Measurements from ENCODE around the gene BCL7C.

- TF ChIP-seq CREB5 (CRISPR knock-in tag; IDR thresholded peaks at IDR 0.05; ENCODE audit: low read depth) = no peak
- no peak for TF ChIP-seq TCF4 (CRISPR knock-in tag; IDR thresholded peaks at IDR 0.05; ENCODE audit: borderline replicate concordance)
- no peak for TF ChIP-seq RARB (CRISPR knock-in tag; IDR thresholded peaks at IDR 0.05)
- no peak for TF ChIP-seq PATZ1 (CRISPR knock-in tag; IDR thresholded peaks at IDR 0.05; ENCODE audit: borderline replicate concordance)
- no peak for TF ChIP-seq ESRRG (CRISPR knock-in tag; IDR thresholded peaks at IDR 0.05)
- TF ChIP-seq OSR1 (CRISPR knock-in tag; IDR thresholded peaks at IDR 0.05) = no peak
- no peak for TF ChIP-seq ZNF8 (CRISPR knock-in tag; IDR thresholded peaks at IDR 0.05)
- no peak for TF ChIP-seq TSHZ2 (CRISPR knock-in tag; IDR thresholded peaks at IDR 0.05)
- no peak for TF ChIP-seq ISL1 (CRISPR knock-in tag; IDR thresholded peaks at IDR 0.05)
- TF ChIP-seq ZFP3 (CRISPR knock-in tag; IDR thresholded peaks at IDR 0.05) = no peak
- TF ChIP-seq ZC3H10 (CRISPR knock-in tag; IDR thresholded peaks at IDR 0.05) = no peak
- no peak for TF ChIP-seq ZFP30 (CRISPR knock-in tag; IDR thresholded peaks at IDR 0.05)
- no peak for TF ChIP-seq CSDC2 (CRISPR knock-in tag; IDR thresholded peaks at IDR 0.05)
- no peak for TF ChIP-seq ARNTL (CRISPR knock-in tag; IDR thresholded peaks at IDR 0.05; ENCODE audit: borderline replicate concordance, low read depth)
Measured at GRCh38 chr16:30853758-30854157, 40.1 kb downstream of the BCL7C start.
